CD4-positive, alpha-beta T cell treated with Interleukin-15 for 4 hours (primary cell): ENCODE measurements around the gene TNFRSF13B.
"Not testable (repeated sequence)": the region's sequence is repeated elsewhere in the genome, so short reads cannot be mapped to it uniquely, and the experiment has no call there.

Experiments used
- DNase-seq: peaks from one replicate; pipeline ENCODE4 v3.0.0-alpha.2; 2020; ENCODE audit warnings: low spot score

The TNFRSF13B gene

GRCh38 chr17:16986391-16986790 lies 14.5 kb upstream of the TNFRSF13B start:
- DNase-seq, result no peak

- DNase-seq, result no peak
Observed at GRCh38 chr17:16981928-16982327, 10.0 kb upstream of the TNFRSF13B start.

GRCh38 chr17:16980813-16981731 lies 9.2 kb upstream of the TNFRSF13B start:
- DNase-seq, result no peak

GRCh38 chr17:16980061-16980460 lies 8.1 kb upstream of the TNFRSF13B start:
- DNase-seq, result no peak

- DNase-seq, result not testable (repeated sequence)
Observed at GRCh38 chr17:16979237-16979823, 7.4 kb upstream of the TNFRSF13B start.

GRCh38 chr17:16977932-16978331 lies 6.0 kb upstream of the TNFRSF13B start:
- DNase-seq, result no peak

GRCh38 chr17:16976725-16977550 lies 5.0 kb upstream of the TNFRSF13B start:
- DNase-seq, result no peak

- DNase-seq, result no peak
Observed at GRCh38 chr17:16975744-16976625, 4.1 kb upstream of the TNFRSF13B start.

GRCh38 chr17:16975277-16975651 lies 3.3 kb upstream of the TNFRSF13B start:
- DNase-seq, result no peak

- no peak for DNase-seq
Observed at GRCh38 chr17:16974569-16975276, 2.8 kb upstream of the TNFRSF13B start.

GRCh38 chr17:16973760-16974540 lies 2.0 kb upstream of the TNFRSF13B start:
- no peak for DNase-seq

GRCh38 chr17:16973043-16973442 lies 1.1 kb upstream of the TNFRSF13B start:
- not testable (repeated sequence) for DNase-seq

GRCh38 chr17:16972346-16972745 lies 428 bp upstream of the TNFRSF13B start:
- DNase-seq, result no peak

GRCh38 chr17:16969931-16970906 lies 1.7 kb downstream of the TNFRSF13B start:
- no peak for DNase-seq

- no peak for DNase-seq
Observed at GRCh38 chr17:16968786-16969185, 3.1 kb downstream of the TNFRSF13B start.

GRCh38 chr17:16962804-16963203 lies 9.1 kb downstream of the TNFRSF13B start:
- no peak for DNase-seq

GRCh38 chr17:16961792-16962191 lies 10.1 kb downstream of the TNFRSF13B start:
- DNase-seq, result no peak

GRCh38 chr17:16961022-16961421 lies 10.9 kb downstream of the TNFRSF13B start:
- not testable (repeated sequence) for DNase-seq

GRCh38 chr17:16955011-16955410 lies 16.9 kb downstream of the TNFRSF13B start:
- not testable (repeated sequence) for DNase-seq
